HEK293T (cell line): Measurements from ENCODE around the gene ANO4.

ENCODE experiments used
- CTCF ChIA-PET: fragments of 350-600 bp; formaldehyde crosslinking; extraction: SDS; loops from one replicate; lab custom pipeline; 2021; ENCODE audit warnings: antibody characterized with exemption, inconsistent platforms; lab: Yijun Ruan, JAX
- POLR2A ChIA-PET: fragments of 350-600 bp; formaldehyde crosslinking; extraction: SDS; loops from one replicate; lab custom pipeline; 2020; ENCODE audit warnings: antibody characterized with exemption, inconsistent platforms; lab: Yijun Ruan, JAX
- DNase-seq: peaks from one replicate; pipeline ENCODE4 v3.0.0; 2012; ENCODE audit warnings: mixed read lengths; ENCODE audit errors: extremely low spot score
- ARNT ChIP-seq: fragments of 450-650 bp; IDR thresholded peaks from 2 replicates; pipeline ENCODE4 v1.6.1; 2017; ENCODE audit warnings: mild to moderate bottlenecking
- BHLHE40 ChIP-seq: fragments of 450-650 bp; IDR thresholded peaks from 2 replicates; pipeline ENCODE4 v1.6.1; 2016; ENCODE audit warnings: mild to moderate bottlenecking, moderate library complexity, borderline replicate concordance
- CTBP1 ChIP-seq: fragments of 450-650 bp; IDR thresholded peaks from 2 replicates; pipeline ENCODE4 v1.6.1; 2016; ENCODE audit warnings: borderline replicate concordance
- ELF4 ChIP-seq: fragments of 450-650 bp; IDR thresholded peaks from 2 replicates; pipeline ENCODE4 v1.6.1; 2017; ENCODE audit warnings: antibody characterized with exemption
- FOXA1 ChIP-seq: fragments of 450-650 bp; IDR thresholded peaks from 2 replicates; pipeline ENCODE4 v1.6.1; 2016; ENCODE audit warnings: mild to moderate bottlenecking
- FOXK2 ChIP-seq: fragments of 450-650 bp; IDR thresholded peaks from 2 replicates; pipeline ENCODE4 v1.6.1; 2016; ENCODE audit warnings: mild to moderate bottlenecking
- FOXM1 ChIP-seq: fragments of 450-650 bp; IDR thresholded peaks from 2 replicates; pipeline ENCODE4 v1.6.1; 2017; ENCODE audit warnings: mild to moderate bottlenecking, borderline replicate concordance
- HDGF ChIP-seq: fragments of 450-650 bp; IDR thresholded peaks from 2 replicates; pipeline ENCODE4 v1.6.1; 2017; ENCODE audit warnings: antibody characterized with exemption, borderline replicate concordance
- L3MBTL2 ChIP-seq: fragments of 450-650 bp; conservative IDR thresholded peaks from 2 replicates; pipeline ENCODE4 v1.6.1; 2016; ENCODE audit warnings: mild to moderate bottlenecking
- LEF1 ChIP-seq: fragments of 450-650 bp; IDR thresholded peaks from 2 replicates; pipeline ENCODE4 v1.6.1; 2017; ENCODE audit warnings: mild to moderate bottlenecking, borderline replicate concordance
- NFRKB ChIP-seq: fragments of 450-650 bp; IDR thresholded peaks from 2 replicates; pipeline ENCODE4 v1.6.1; 2016; ENCODE audit warnings: mild to moderate bottlenecking, moderate library complexity
- PKNOX1 ChIP-seq: fragments of 450-650 bp; IDR thresholded peaks from 2 replicates; pipeline ENCODE4 v1.6.1; 2016
- SP1 ChIP-seq: fragments of 450-650 bp; IDR thresholded peaks from 2 replicates; pipeline ENCODE4 v1.6.1; 2017
- SUZ12 ChIP-seq: fragments of 450-650 bp; IDR thresholded peaks from 2 replicates; pipeline ENCODE4 v1.6.1; 2016; ENCODE audit warnings: mild to moderate bottlenecking
- TARDBP ChIP-seq: fragments of 450-650 bp; IDR thresholded peaks from 2 replicates; pipeline ENCODE4 v1.6.1; 2016
- ZNF384 ChIP-seq: fragments of 450-650 bp; IDR thresholded peaks from 2 replicates; pipeline ENCODE4 v1.6.1; 2016

Gene ANO4

GRCh38 chr12:100795174-100795799 is 711 bp downstream of the ANO4 start:
- POLR2A ChIA-PET, result no interaction called here
- TF ChIP-seq L3MBTL2, result no peak
- TF ChIP-seq NFRKB, result no peak
- no peak for TF ChIP-seq ELF4
- no peak for TF ChIP-seq BHLHE40
- TF ChIP-seq SUZ12, result no peak
- no peak for TF ChIP-seq SP1
- no peak for TF ChIP-seq PKNOX1
- no peak for TF ChIP-seq FOXM1
- CTCF ChIA-PET, result no interaction called here
- DNase-seq, result no peak

- TF ChIP-seq ELF4, result no peak
- no peak for TF ChIP-seq CTBP1
- TF ChIP-seq LEF1, result no peak
- no peak for TF ChIP-seq TARDBP
- TF ChIP-seq SUZ12, result no peak
- no peak for TF ChIP-seq ZNF384
- TF ChIP-seq FOXK2, result no peak
- DNase-seq, result no peak
- ChIA-PET POLR2A (no interaction called here), CTCF (no interaction called here)
Measured at GRCh38 chr12:100795800-100796179, 1.2 kb downstream of the ANO4 start.

GRCh38 chr12:100796621-100797020 is 2.0 kb downstream of the ANO4 start:
- TF ChIP-seq FOXK2 (no peak), BHLHE40 (no peak), TARDBP (no peak), HDGF (no peak), ZNF384 (no peak), FOXM1 (no peak), L3MBTL2 (no peak)
- DNase-seq, result no peak
- CTCF ChIA-PET, result no interaction called here
- POLR2A ChIA-PET, result no interaction called here

- no peak for DNase-seq
- ChIA-PET CTCF (no interaction called here), POLR2A (no interaction called here)
- TF ChIP-seq TARDBP (no peak), ARNT (no peak), BHLHE40 (no peak), SUZ12 (no peak)
Measured at GRCh38 chr12:100797246-100797645, 2.7 kb downstream of the ANO4 start.

- DNase-seq, result no peak
- CTCF ChIA-PET, result no interaction called here
- POLR2A ChIA-PET, result no interaction called here
Measured at GRCh38 chr12:100797786-100798185, 3.2 kb downstream of the ANO4 start.

GRCh38 chr12:100798286-100799160 is 3.9 kb downstream of the ANO4 start:
- no peak for DNase-seq
- CTCF ChIA-PET, result no interaction called here
- no peak for TF ChIP-seq NFRKB
- TF ChIP-seq FOXA1, result no peak
- no peak for TF ChIP-seq BHLHE40
- no peak for TF ChIP-seq L3MBTL2
- TF ChIP-seq ZNF384, result no peak
- TF ChIP-seq TARDBP, result no peak
- TF ChIP-seq SUZ12, result no peak
- TF ChIP-seq FOXK2, result no peak
- no peak for TF ChIP-seq ELF4
- no peak for TF ChIP-seq CTBP1
- TF ChIP-seq ARNT, result no peak
- no peak for TF ChIP-seq FOXM1
- POLR2A ChIA-PET, result no interaction called here

More at GRCh38 chr12:100797786-100798185, 3.2 kb downstream of the ANO4 start:
- no peak for TF ChIP-seq PKNOX1

- ChIA-PET CTCF (no interaction called here), POLR2A (no interaction called here)
- no peak for TF ChIP-seq HDGF
- no peak for TF ChIP-seq ARNT
- TF ChIP-seq CTBP1, result no peak
- no peak for TF ChIP-seq FOXA1
- TF ChIP-seq PKNOX1, result no peak
- no peak for DNase-seq
Measured at GRCh38 chr12:100799770-100800169, 5.2 kb downstream of the ANO4 start.
